ENCODE data around the gene EID3. TPM values are rescaled to one million over a fixed set of nuclear protein-coding genes. Genes with fewer than 3 reads are reported as not detected.
A peak's percentile ranks its signal among the peaks of the same experiment; 100 is the strongest.

The EID3 gene
- total and polyA plus RNA-seq, 9 of the 15 experiments (the other 6 are each of a cell fraction or from before 2014, with no cell fraction given): 0.07 to 3.5 (median 0.42) TPM

DNA sequence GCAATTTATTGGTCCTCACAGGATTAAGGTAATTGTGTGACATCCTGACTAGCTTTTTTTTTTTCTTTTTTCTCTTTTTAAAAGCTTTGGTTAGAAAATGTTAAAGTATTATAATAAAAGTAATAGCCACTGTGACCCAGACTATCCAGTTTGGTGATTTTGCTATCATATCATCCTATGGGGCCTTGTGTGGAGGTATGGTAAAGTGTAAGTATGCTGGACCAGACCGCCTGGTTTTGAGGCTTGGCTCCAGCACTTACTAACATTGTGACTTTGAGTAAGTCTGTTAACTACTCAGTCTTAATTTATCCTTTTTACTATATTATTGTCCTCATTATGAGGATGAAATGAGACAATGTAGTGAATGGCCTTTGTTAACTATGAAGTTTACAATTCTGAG is 15.5 kb downstream of the EID3 start:
- intact Hi-C loops (cut with micrococcal nuclease): no loop called here
- FAIRE-seq: peak; percentile 11
- no peaks in the 10 kb centered on the region for H3K9me1 ChIP-seq (ENCODE audit: control insufficient read depth, insufficient read depth, low read length)
- in situ Hi-C loops (cut with MboI): no loop called here
- CTCF ChIA-PET (ENCODE audit: low intra/inter-chr PET ratio): no interaction called here
- no peak for TF ChIP-seq KDM5B (IDR thresholded peaks at IDR 0.05; ENCODE audit: insufficient replicate concordance, low read depth, low read length)
- TF ChIP-seq SMAD4 (CRISPR knock-in tag; conservative IDR thresholded peaks at IDR 0.05): no peak
- TF ChIP-seq PYGO2 (tag; IDR thresholded peaks at IDR 0.05): no peak
- no peak for TF ChIP-seq RHOXF2B (CRISPR knock-in tag; conservative IDR thresholded peaks at IDR 0.05)
- no peak for TF ChIP-seq PURB (CRISPR knock-in tag; IDR thresholded peaks at IDR 0.05; ENCODE audit: low read depth)
- no peak for TF ChIP-seq EWSR1 (IDR thresholded peaks at IDR 0.05; ENCODE audit: borderline replicate concordance, low read depth, partially characterized antibody)
- TF ChIP-seq POLR2B (IDR thresholded peaks at IDR 0.05; ENCODE audit: low read depth, partially characterized antibody): no peak
- TF ChIP-seq, protein P1, sequence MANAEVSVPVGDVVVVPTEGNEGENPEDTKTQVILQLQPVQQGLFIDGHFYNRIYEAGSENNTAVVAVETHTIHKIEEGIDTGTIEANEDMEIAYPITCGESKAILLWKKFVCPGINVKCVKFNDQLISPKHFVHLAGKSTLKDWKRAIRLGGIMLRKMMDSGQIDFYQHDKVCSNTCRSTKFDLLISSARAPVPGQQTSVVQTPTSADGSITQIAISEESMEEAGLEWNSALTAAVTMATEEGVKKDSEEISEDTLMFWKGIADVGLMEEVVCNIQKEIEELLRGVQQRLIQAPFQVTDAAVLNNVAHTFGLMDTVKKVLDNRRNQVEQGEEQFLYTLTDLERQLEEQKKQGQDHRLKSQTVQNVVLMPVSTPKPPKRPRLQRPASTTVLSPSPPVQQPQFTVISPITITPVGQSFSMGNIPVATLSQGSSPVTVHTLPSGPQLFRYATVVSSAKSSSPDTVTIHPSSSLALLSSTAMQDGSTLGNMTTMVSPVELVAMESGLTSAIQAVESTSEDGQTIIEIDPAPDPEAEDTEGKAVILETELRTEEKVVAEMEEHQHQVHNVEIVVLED (CRISPR knock-in tag; IDR thresholded peaks at IDR 0.05): no peak
- TF ChIP-seq ZNF23 (CRISPR knock-in tag; IDR thresholded peaks at IDR 0.05): no peak
- TF ChIP-seq TEAD2 (tag; IDR thresholded peaks at IDR 0.05): no peak
- no peak for TF ChIP-seq THRAP3 (IDR thresholded peaks at IDR 0.05; ENCODE audit: borderline replicate concordance)
- no peak for TF ChIP-seq ARID1B (IDR thresholded peaks at IDR 0.05)
- no peak for TF ChIP-seq BRD4 (IDR thresholded peaks at IDR 0.05)
- no peak for ATAC-seq
- no TSS peak for BruUV-seq (replicated peaks)
- no peaks in the 10 kb centered on the region; the same call in 1 of the 2 replicates for H4K20me1 ChIP-seq (replicated peaks; ENCODE audit: control insufficient read depth, insufficient read depth, low read length)
- peaks cover 87% of the 10 kb centered on the region for H3K36me3 ChIP-seq (ENCODE audit: control insufficient read depth, insufficient read depth, low read length)
- no peak overlapping the region for H3K27ac ChIP-seq (ENCODE audit: extremely low read depth, low read depth, low read length)
- H3K4me3 ChIP-seq: no peak overlapping the region
- H2AFZ ChIP-seq (ENCODE audit: low read depth, low read length): no peak overlapping the region
- no peak overlapping the region for H3K4me2 ChIP-seq (ENCODE audit: insufficient read depth, low read length)
- DNase-seq (ENCODE audit: extremely low read depth in 1 of 4, low spot score in 3 of 4): no peak
- no peaks in the 10 kb centered on the region for H3K27me3 ChIP-seq (ENCODE audit: control insufficient read depth in 2 of 2, insufficient read depth in 2 of 2, low read length in 2 of 2)
- WGBS (ENCODE audit: insufficient coverage, low coverage, missing lambda C conversion rate): 88% methylated on average over 1 of the region's 1 CpG
- POLR2A ChIA-PET: interaction anchor here (1.2 to 2.1 kb wide), 3 partner anchors 10 to 23 kb away, joined by 3 to 11 read pairs (median 6); no protein-coding TSS in a partner anchor
- H3K4me1 ChIP-seq (replicated peaks in 1 of 2; ENCODE audit: control insufficient read depth in 2 of 2, insufficient read depth in 2 of 2, low read length in 2 of 2): no peaks in the 10 kb centered on the region
- peaks cover 4% of the 10 kb centered on the region; the same call in 1 of the 3 replicates for H3K79me2 ChIP-seq (ENCODE audit: control insufficient read depth, insufficient read depth, low read length)
- no peaks in the 10 kb centered on the region for H3K9me3 ChIP-seq (replicated peaks; ENCODE audit: control insufficient read depth, insufficient read depth, low read depth, low read length)
- no peak overlapping the region for H3K9ac ChIP-seq (ENCODE audit: insufficient read depth in 1 of 2, low read depth in 2 of 2, low read length in 2 of 2)
